Subcutaneous abdominal adipose tissue (tissue), 5 donors: ENCODE results near the gene GHDC.

Experiments
- H3K27ac ChIP-seq: one replicate; pipeline ENCODE4 v1.7.0; 2013; ENCODE audit warnings: low read depth, mild to moderate bottlenecking, inconsistent platforms, low read length, moderate library complexity
- H3K27me3 ChIP-seq, 5 donors: one replicate each; pipeline ENCODE4 v1.7.0; 2013; ENCODE audit warnings: low read length in 5 of 5, inconsistent platforms in 1 of 5; ENCODE audit not compliant: control insufficient read depth in 5 of 5, insufficient read depth in 4 of 5
- H3K36me3 ChIP-seq, 5 donors: one replicate each; pipeline ENCODE4 v1.7.0; 2013; ENCODE audit warnings: low read length in 5 of 5; ENCODE audit not compliant: control insufficient read depth in 5 of 5, insufficient read depth in 5 of 5
- H3K4me1 ChIP-seq, 5 donors: one replicate each; pipeline ENCODE4 v1.7.0; 2013; ENCODE audit warnings: low read length in 5 of 5, mild to moderate bottlenecking in 3 of 5, moderate library complexity in 1 of 5; ENCODE audit not compliant: control insufficient read depth in 5 of 5, insufficient read depth in 5 of 5
- H3K4me3 ChIP-seq, 5 donors: one replicate each; pipeline ENCODE4 v1.7.0; 2013; ENCODE audit warnings: low read length in 5 of 5, low read depth in 1 of 5
- H3K9ac ChIP-seq, 5 donors: one replicate each; pipeline ENCODE4 v1.7.0; 2013; ENCODE audit warnings: low read length in 5 of 5, mild to moderate bottlenecking in 4 of 5, moderate library complexity in 3 of 5
- H3K9me3 ChIP-seq, 5 donors: one replicate each; pipeline ENCODE4 v1.7.0; 2013; ENCODE audit warnings: low read length in 5 of 5; ENCODE audit not compliant: control insufficient read depth in 5 of 5
- donor health status: healthy.
- donor health status: healthy.
- donor health status: healthy.
- donor health status: healthy.
- donor health status: healthy.

Gene GHDC

GRCh38 chr17:42184713-42185620, 9.3 kb downstream of the GHDC start, which contains the start of gene HCRT:
TSS of gene HCRT (minus strand) at chr17:42185452. CDS start at chr17:42185365, 87 bp downstream.
- H3K27me3 ChIP-seq: peaks cover 0 to 7% (median 4%) of the 10 kb centered on the region in 5 donors
- H3K4me1 ChIP-seq: peaks cover 0 to 48% (median 37%) of the 10 kb centered on the region in 5 donors
- no peaks in the 10 kb centered on the region for H3K36me3 ChIP-seq
- H3K9ac ChIP-seq: peak within 1 kb of the TSS in 3 of 5 donors; percentile 63 to 72 (median 69)
- no peaks in the 10 kb centered on the region for H3K9me3 ChIP-seq
- H3K27ac ChIP-seq: no peak within 1 kb of the TSS
- H3K4me3 ChIP-seq: peak within 1 kb of the TSS in 4 of 5 donors; percentile 65 to 75 (median 70)

GRCh38 chr17:42183741-42184711, 10.3 kb downstream of the GHDC start:
- peaks cover 0 to 7% (median 4%) of the 10 kb centered on the region in 5 donors for H3K27me3 ChIP-seq
- peak overlapping the region in 4 of 5 donors; percentile 63 to 77 (median 74) for H3K9ac ChIP-seq
- H3K27ac ChIP-seq: peak overlapping the region; percentile 62
- H3K36me3 ChIP-seq: no peaks in the 10 kb centered on the region
- no peaks in the 10 kb centered on the region for H3K9me3 ChIP-seq
- H3K4me1 ChIP-seq: peaks cover 0 to 46% (median 37%) of the 10 kb centered on the region in 5 donors
- H3K4me3 ChIP-seq: peak overlapping the region; percentile 65 to 79 (median 70)

- Histone ChIP-seq H3K9me3 (no peaks in the 10 kb centered on the region), H3K27ac (peak overlapping the region; percentile 62), H3K4me3 (peak overlapping the region; percentile 65 to 79 (median 70)), H3K36me3 (no peaks in the 10 kb centered on the region), H3K4me1 (peaks cover 0 to 50% (median 37%) of the 10 kb centered on the region in 5 donors), H3K27me3 (peaks cover 0 to 7% (median 4%) of the 10 kb centered on the region in 5 donors), H3K9ac (peak overlapping the region in 4 of 5 donors; percentile 63 to 77 (median 74))
Observed at GRCh38 chr17:42182927-42183734, 11.2 kb downstream of the GHDC start.

- Histone ChIP-seq H3K27ac (no peak overlapping the region), H3K9me3 (no peaks in the 10 kb centered on the region), H3K4me3 (no peak overlapping the region), H3K27me3 (peaks cover 0 to 7% (median 4%) of the 10 kb centered on the region in 5 donors), H3K9ac (no peak overlapping the region), H3K4me1 (peaks cover 0 to 50% (median 37%) of the 10 kb centered on the region in 5 donors), H3K36me3 (no peaks in the 10 kb centered on the region)
Observed at GRCh38 chr17:42181851-42182207, 12.5 kb downstream of the GHDC start.

GRCh38 chr17:42180922-42181850, 13.1 kb downstream of the GHDC start, which contains the start of gene KCNH4:
TSS of gene KCNH4 (minus strand) at chr17:42181142. CDS start at chr17:42180945, 197 bp downstream.
- peaks cover 0 to 50% (median 37%) of the 10 kb centered on the region in 5 donors for H3K4me1 ChIP-seq
- no peaks in the 10 kb centered on the region for H3K9me3 ChIP-seq
- peaks cover 0 to 7% (median 4%) of the 10 kb centered on the region in 5 donors for H3K27me3 ChIP-seq
- H3K9ac ChIP-seq: no peak within 1 kb of the TSS
- peak within 1 kb of the TSS in 4 of 5 donors; percentile 36 to 60 (median 53) for H3K4me3 ChIP-seq
- H3K27ac ChIP-seq: no peak within 1 kb of the TSS
- H3K36me3 ChIP-seq: no peaks in the 10 kb centered on the region

GRCh38 chr17:42180411-42180921, 13.8 kb downstream of the GHDC start:
- H3K36me3 ChIP-seq: no peaks in the 10 kb centered on the region
- peak overlapping the region in 4 of 5 donors; percentile 36 to 60 (median 53) for H3K4me3 ChIP-seq

GRCh38 chr17:42179911-42180410, 14.3 kb downstream of the GHDC start:
- no peak overlapping the region for H3K27ac ChIP-seq
- H3K4me1 ChIP-seq: peaks cover 0 to 48% (median 36%) of the 10 kb centered on the region in 5 donors
- H3K36me3 ChIP-seq: no peaks in the 10 kb centered on the region
- no peaks in the 10 kb centered on the region for H3K9me3 ChIP-seq
- H3K9ac ChIP-seq: no peak overlapping the region
- H3K4me3 ChIP-seq: peak overlapping the region in 2 of 5 donors; percentile 56 to 60
- H3K27me3 ChIP-seq: peaks cover 0 to 7% (median 4%) of the 10 kb centered on the region in 5 donors

More at GRCh38 chr17:42180411-42180921, 13.8 kb downstream of the GHDC start:
- no peaks in the 10 kb centered on the region for H3K9me3 ChIP-seq
- H3K27me3 ChIP-seq: peaks cover 0 to 7% (median 4%) of the 10 kb centered on the region in 5 donors
- no peak overlapping the region for H3K9ac ChIP-seq
- H3K27ac ChIP-seq: no peak overlapping the region
- peaks cover 0 to 50% (median 37%) of the 10 kb centered on the region in 5 donors for H3K4me1 ChIP-seq

GRCh38 chr17:42179335-42179734, 15.0 kb downstream of the GHDC start:
- Histone ChIP-seq H3K36me3 (no peaks in the 10 kb centered on the region), H3K9ac (no peak overlapping the region), H3K27ac (no peak overlapping the region), H3K9me3 (no peaks in the 10 kb centered on the region), H3K27me3 (peaks cover 0 to 7% (median 4%) of the 10 kb centered on the region in 5 donors), H3K4me3 (no peak overlapping the region), H3K4me1 (peaks cover 0 to 41% (median 30%) of the 10 kb centered on the region in 5 donors)
